HepG2 (cell line): Measurements from ENCODE around the gene STIM2. TPM values are rescaled to one million over a fixed set of nuclear protein-coding genes. Genes with fewer than 3 reads are reported as not detected.

Source experiments
- ATAC-seq: fragments of 200-7000 bp; cut with Tn5 transposase; 3 replicates; pipeline ENCODE4 v1.9.1; 2020; ENCODE audit warnings: mild to moderate bottlenecking, moderate library complexity
- BruUV-seq: library from RNA; stranded (reverse); fragments of 400-500 nt; replicated peaks from 2 replicates; lab custom pipeline; 2021; lab: Mats Ljungman, UMichigan
- CTCF ChIA-PET: fragments of 300-600 bp; formaldehyde crosslinking; extraction: SDS; loops from one replicate; lab custom pipeline; 2021; ENCODE audit warnings: low total read pairs, inconsistent platforms, low intra/inter-chr PET ratio; lab: Yijun Ruan, JAX
- POLR2A ChIA-PET: fragments of 350-600 bp; sonication (Branson Sonifier 250); formaldehyde crosslinking; loops from one replicate; lab custom pipeline; 2020; ENCODE audit warnings: antibody characterized with exemption, inconsistent platforms; lab: Yijun Ruan, JAX
- DNase-seq: peaks from one replicate; pipeline ENCODE4 v3.0.0-alpha.2; 2015; ENCODE audit warnings: low spot score
- FAIRE-seq: peaks from 3 replicates; lab custom pipeline; 2011; peaks lifted over from hg19 to GRCh38; lab: Jason Lieb, UNC
- H2AFZ ChIP-seq: one replicate; pipeline ENCODE4 v1.6.1; 2011; ENCODE audit warnings: low read length, inconsistent platforms
- H3K27ac ChIP-seq: fragments of 300-600 bp; 3 replicates; pipeline ENCODE4 v1.8.0; 2011; ENCODE audit warnings: mixed run types, mild to moderate bottlenecking, mixed read lengths, low read length, inconsistent platforms; ENCODE audit not compliant: insufficient read depth; ENCODE audit errors: extremely low read length
- H3K27me3 ChIP-seq, 2 experiments: fragments of 200-600 bp in 1 of 2; 2 replicates in 1 of 2; 3 replicates in 1 of 2; pipeline versions ENCODE4 v1.6.0 to v1.8.0; 2011; ENCODE audit warnings: low read length in 2 of 2, mild to moderate bottlenecking in 2 of 2, moderate library complexity in 2 of 2, inconsistent platforms in 1 of 2; ENCODE audit not compliant: insufficient read depth in 2 of 2, control insufficient read depth in 1 of 2
- H3K36me3 ChIP-seq, 2 experiments: fragments of 200-600 bp in 1 of 2; replicated peaks in 1 of 2; 2 replicates in 1 of 2; 3 replicates in 1 of 2; pipeline versions ENCODE4 v1.5.1 to v1.8.0; 2011; ENCODE audit warnings: low read length in 2 of 2, inconsistent platforms in 1 of 2; ENCODE audit not compliant: insufficient read depth in 2 of 2, control insufficient read depth in 1 of 2
- H3K4me1 ChIP-seq: 2 replicates; pipeline ENCODE4 v1.5.1; 2012; ENCODE audit warnings: low read length, inconsistent platforms; ENCODE audit not compliant: insufficient read depth
- H3K4me2 ChIP-seq: 2 replicates; pipeline ENCODE4 v1.6.0; 2011; ENCODE audit warnings: low read depth, low read length, inconsistent platforms
- H3K4me3 ChIP-seq, 3 experiments: fragments of 200-600 bp in 1 of 3; sonication (generic), shearing (Covaris generic) in 1 of 3; replicated peaks in 1 of 3; 2 replicates each; pipeline ENCODE4 v1.5.1; 2011 to 2016; ENCODE audit warnings: low read length in 3 of 3, inconsistent platforms in 2 of 3, low read depth in 2 of 3, mild to moderate bottlenecking in 2 of 3, control low read depth in 1 of 3, mixed read lengths in 1 of 3; ENCODE audit not compliant: insufficient read depth in 1 of 3
- H3K79me2 ChIP-seq: one replicate; pipeline ENCODE4 v1.6.1; 2011; ENCODE audit warnings: low read length, inconsistent platforms; ENCODE audit not compliant: insufficient read depth
- H3K9ac ChIP-seq: 2 replicates; pipeline ENCODE4 v1.6.0; 2011; ENCODE audit warnings: mild to moderate bottlenecking, low read depth, low read length, inconsistent platforms; ENCODE audit not compliant: insufficient read depth
- H3K9me3 ChIP-seq: 2 replicates; pipeline ENCODE4 v1.5.1; 2012; ENCODE audit warnings: mild to moderate bottlenecking, low read length
- H4K20me1 ChIP-seq: 2 replicates; pipeline ENCODE4 v1.6.0; 2011; ENCODE audit warnings: inconsistent platforms, mild to moderate bottlenecking, low read length, moderate library complexity; ENCODE audit not compliant: insufficient read depth
- ATF7-NPFF ChIP-seq: sonication (generic); formaldehyde crosslinking; IDR thresholded peaks from 2 replicates; pipeline ENCODE4 v1.8.1; 2023; ENCODE audit warnings: mild to moderate bottlenecking, low read depth, missing genetic modification reagents, moderate library complexity
- CENPX ChIP-seq: sonication (generic); formaldehyde crosslinking; IDR thresholded peaks from 2 replicates; pipeline ENCODE4 v1.9.0; 2021; ENCODE audit warnings: mild to moderate bottlenecking, missing genetic modification reagents, moderate library complexity
- EHMT2 ChIP-seq: fragments of 200-600 bp; sonication (generic); IDR thresholded peaks from 2 replicates; pipeline ENCODE4 v1.7.0; 2017; ENCODE audit warnings: antibody characterized with exemption, low read depth, low read length, borderline replicate concordance
- HMG20A ChIP-seq: IDR thresholded peaks from 2 replicates; pipeline ENCODE4 v1.6.1; 2016; ENCODE audit warnings: borderline replicate concordance
- HNRNPUL1 ChIP-seq: fragments of 200-400 bp; formaldehyde crosslinking; IDR thresholded peaks from 2 replicates; pipeline ENCODE4 v1.6.1; 2017; ENCODE audit warnings: low read depth, mild to moderate bottlenecking, low read length, moderate library complexity
- JARID2 ChIP-seq: sonication (generic); formaldehyde crosslinking; IDR thresholded peaks from 2 replicates; pipeline ENCODE4 v1.8.1; 2023; ENCODE audit warnings: missing genetic modification reagents, inconsistent platforms; ENCODE audit not compliant: insufficient replicate concordance
- JDP2 ChIP-seq: sonication (generic); formaldehyde crosslinking; IDR thresholded peaks from 2 replicates; pipeline ENCODE4 v1.8.1; 2022; ENCODE audit warnings: missing genetic modification reagents, borderline replicate concordance
- KLF12 ChIP-seq: sonication (generic); formaldehyde crosslinking; IDR thresholded peaks from 2 replicates; pipeline ENCODE4 v1.4.0; 2020; ENCODE audit warnings: missing genetic modification reagents, borderline replicate concordance
- MTF2 ChIP-seq: sonication (generic); formaldehyde crosslinking; IDR thresholded peaks from 2 replicates; pipeline ENCODE4 v1.5.0; 2020; ENCODE audit warnings: missing genetic modification reagents, borderline replicate concordance
- SIX4 ChIP-seq: sonication (generic); formaldehyde crosslinking; IDR thresholded peaks from 2 replicates; pipeline ENCODE4 v1.4.0; 2020; ENCODE audit warnings: missing genetic modification reagents
- THAP11 ChIP-seq: IDR thresholded peaks from 2 replicates; pipeline ENCODE4 v1.6.1; 2016; ENCODE audit warnings: missing biosample characterization, missing genetic modification reagents
- TIGD3 ChIP-seq: sonication (generic); formaldehyde crosslinking; IDR thresholded peaks from 2 replicates; pipeline ENCODE4 v1.5.1; 2020; ENCODE audit warnings: mild to moderate bottlenecking, missing genetic modification reagents, borderline replicate concordance
- WIZ ChIP-seq: sonication (generic); formaldehyde crosslinking; IDR thresholded peaks from 2 replicates; pipeline ENCODE4 v1.5.1; 2020; ENCODE audit warnings: mild to moderate bottlenecking, missing genetic modification reagents
- ZBTB26 ChIP-seq: IDR thresholded peaks from 2 replicates; pipeline ENCODE4 v1.6.1; 2016; ENCODE audit warnings: missing compliant biosample characterization, missing genetic modification reagents, borderline replicate concordance
- ZFP1 ChIP-seq: IDR thresholded peaks from 2 replicates; pipeline ENCODE4 v1.6.1; 2016
- ZNF720 ChIP-seq: sonication (generic); formaldehyde crosslinking; IDR thresholded peaks from 2 replicates; pipeline ENCODE4 v1.4.0; 2020; ENCODE audit warnings: missing genetic modification reagents
- ZNF781 ChIP-seq: sonication (generic); formaldehyde crosslinking; IDR thresholded peaks from 2 replicates; pipeline ENCODE4 v1.5.1; 2020; ENCODE audit warnings: borderline replicate concordance, mild to moderate bottlenecking, missing genetic modification reagents; ENCODE audit errors: not compliant biosample characterization
- ZNF83 ChIP-seq: sonication (generic); formaldehyde crosslinking; IDR thresholded peaks from 2 replicates; pipeline ENCODE4 v1.4.0; 2020; ENCODE audit warnings: missing genetic modification reagents, mild to moderate bottlenecking, borderline replicate concordance
- WGBS: methylation state at CpG from one replicate; pipeline ENCODE4 v1.1.6; 2017; ENCODE audit warnings: low lambda C conversion rate; 5-methylcytosine and 5-hydroxymethylcytosine counted together
- in situ Hi-C: cut with HindIII; loops from 2 replicates; pipeline ENCODE4 v1.10.0; 2017; ENCODE audit warnings: low pct_unique_long_range_greater_than_20kb; ENCODE audit not compliant: extremely low pct_ligation_motif_present
- intact Hi-C: fragments of 100-400 bp; cut with micrococcal nuclease; formaldehyde crosslinking; loops from one replicate; pipeline ENCODE4 v1.10.0; 2022; ENCODE audit not compliant: unreplicated experiment
- polyA plus RNA-seq, 8 experiments: library from polyadenylated mRNA; depleted of rRNA in 3 of 8; stranded (reverse) in 7 of 8; unstranded in 1 of 8; fragments of >200 nt; fragmentation: Illumina TruSeq in 4 of 8; extraction: Trizol in 4 of 8; gene quantifications; 2 replicates each; pipeline versions ENCODE4 v1.2.1 to v1.2.3, GENCODE V29; 2011 to 2016; ENCODE audit warnings: low read depth in 4 of 8, missing spikeins in 1 of 8, mixed read lengths in 1 of 8; ENCODE audit not compliant: insufficient read depth in 1 of 8
- total RNA-seq, 5 experiments: library from RNA; depleted of rRNA; stranded (reverse); fragments of >200 nt; fragmentation: Illumina TruSeq; extraction: Trizol; gene quantifications; 2 replicates each; pipeline ENCODE4 v1.2.3, GENCODE V29; 2016; ENCODE audit warnings: low read depth in 1 of 5
- TF ChIP-seq, protein P1 (sequence below): sonication (generic); formaldehyde crosslinking; IDR thresholded peaks from 2 replicates; pipeline ENCODE4 v1.5.1; 2020; ENCODE audit warnings: mild to moderate bottlenecking, moderate library complexity, missing genetic modification reagents

STIM2 gene
- total and polyA plus RNA-seq, 2 of the 13 experiments (the other 11 are each of a cell fraction or from before 2014, with no cell fraction given): 19.3 to 19.4 TPM

- no peak for TF ChIP-seq JDP2 (CRISPR knock-in tag)
- TF ChIP-seq ZBTB26: no peak
- no peak for TF ChIP-seq SIX4 (CRISPR knock-in tag)
- TF ChIP-seq JARID2 (CRISPR knock-in tag): no peak
- TF ChIP-seq HMG20A (CRISPR knock-in tag): no peak
- TF ChIP-seq ZFP1: no peak
- TF ChIP-seq CENPX (CRISPR knock-in tag): no peak
Observed at GRCh38 chr4:26837993-26838842, 22.4 kb upstream of the STIM2 start (continued).

- Histone ChIP-seq H4K20me1 (no peaks in the 10 kb centered on the region), H3K4me3 (no peak overlapping the region), H3K4me2 (no peak overlapping the region), H3K9me3 (no peaks in the 10 kb centered on the region; the same call in 1 of the 2 replicates), H3K27me3 (peaks cover 0 to 9% of the 10 kb centered on the region in 2 experiments; a peak in 2 of 5 replicates), H3K36me3 (no peaks in the 10 kb centered on the region), H3K9ac (no peak overlapping the region), H3K27ac (no peak overlapping the region), H3K79me2 (no peaks in the 10 kb centered on the region), H3K4me1 (no peaks in the 10 kb centered on the region), H2AFZ (no peak overlapping the region)
- in situ Hi-C loops: no loop called here
- BruUV-seq: no TSS peak
- ChIA-PET CTCF (no interaction called here), POLR2A (no interaction called here)
- WGBS: 41% methylated on average over 5 of the region's 5 CpGs
- no peak for DNase-seq
- TF ChIP-seq, protein P1, sequence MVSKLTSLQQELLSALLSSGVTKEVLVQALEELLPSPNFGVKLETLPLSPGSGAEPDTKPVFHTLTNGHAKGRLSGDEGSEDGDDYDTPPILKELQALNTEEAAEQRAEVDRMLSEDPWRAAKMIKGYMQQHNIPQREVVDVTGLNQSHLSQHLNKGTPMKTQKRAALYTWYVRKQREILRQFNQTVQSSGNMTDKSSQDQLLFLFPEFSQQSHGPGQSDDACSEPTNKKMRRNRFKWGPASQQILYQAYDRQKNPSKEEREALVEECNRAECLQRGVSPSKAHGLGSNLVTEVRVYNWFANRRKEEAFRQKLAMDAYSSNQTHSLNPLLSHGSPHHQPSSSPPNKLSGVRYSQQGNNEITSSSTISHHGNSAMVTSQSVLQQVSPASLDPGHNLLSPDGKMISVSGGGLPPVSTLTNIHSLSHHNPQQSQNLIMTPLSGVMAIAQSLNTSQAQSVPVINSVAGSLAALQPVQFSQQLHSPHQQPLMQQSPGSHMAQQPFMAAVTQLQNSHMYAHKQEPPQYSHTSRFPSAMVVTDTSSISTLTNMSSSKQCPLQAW (CRISPR knock-in tag): no peak
- TF ChIP-seq ZNF83 (CRISPR knock-in tag) (no peak), MTF2 (no peak), KLF12 (no peak), EHMT2 (no peak), ZNF781 (CRISPR knock-in tag) (no peak), ZNF720 (no peak), HNRNPUL1 (no peak), ATF7-NPFF (no peak), THAP11 (CRISPR knock-in tag) (no peak), WIZ (no peak), TIGD3 (CRISPR knock-in tag) (no peak)
- intact Hi-C loops: no loop called here
- FAIRE-seq: no peak
- no peak for ATAC-seq
Observed at GRCh38 chr4:26839016-26839415, 21.6 kb upstream of the STIM2 start.
